Non-pigmented ciliary epithelial cell (primary cell): ENCODE measurements around the gene BLACAT1.

Experiments used
- DNase-seq: peaks from one replicate; pipeline ENCODE4 v3.0.0-alpha.2; 2010; ENCODE audit warnings: low read depth

BLACAT1 gene

DNA sequence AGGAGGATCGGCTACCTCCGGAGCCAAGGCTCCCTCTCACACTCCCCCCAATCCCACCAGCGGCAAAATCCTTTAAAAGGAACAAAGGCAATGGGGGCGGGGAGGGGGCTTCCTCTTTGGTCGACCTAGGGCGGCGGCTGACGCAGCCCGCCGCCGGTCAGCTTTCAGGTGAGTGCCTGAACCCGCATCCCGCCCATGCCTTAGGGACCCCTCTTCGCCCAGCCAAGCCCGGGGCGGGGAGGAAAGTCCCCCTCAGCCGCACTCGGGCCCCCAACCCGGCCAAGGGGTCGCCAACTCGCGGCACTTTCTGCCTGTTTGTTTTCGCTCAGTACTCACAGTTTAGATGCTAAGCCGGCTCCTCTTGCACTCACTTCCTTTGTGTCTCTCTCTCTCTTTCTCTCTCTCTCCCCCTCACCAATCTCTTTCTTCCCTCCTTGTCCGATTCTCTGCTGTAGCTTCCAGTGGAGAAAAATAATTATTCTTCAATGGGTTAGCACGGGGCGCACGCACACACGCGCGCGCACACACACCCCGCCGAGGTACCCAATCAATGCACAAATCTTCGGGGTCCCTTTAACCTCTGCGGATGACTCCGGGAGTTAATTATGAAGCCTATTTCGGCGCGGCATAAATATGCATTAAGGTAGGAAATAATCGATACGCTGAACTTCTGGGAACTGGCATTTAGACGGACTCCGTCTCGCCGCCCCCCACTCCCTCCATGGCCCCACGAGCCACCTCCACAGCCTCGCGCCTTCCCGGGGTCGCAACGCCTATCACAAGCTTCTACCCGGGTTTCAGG is at the start of gene BLACAT1:
Gene BLACAT1, minus strand, starts transcription at position 465 of the 802 bp plus-strand sequence.
- no peak for DNase-seq

DNA sequence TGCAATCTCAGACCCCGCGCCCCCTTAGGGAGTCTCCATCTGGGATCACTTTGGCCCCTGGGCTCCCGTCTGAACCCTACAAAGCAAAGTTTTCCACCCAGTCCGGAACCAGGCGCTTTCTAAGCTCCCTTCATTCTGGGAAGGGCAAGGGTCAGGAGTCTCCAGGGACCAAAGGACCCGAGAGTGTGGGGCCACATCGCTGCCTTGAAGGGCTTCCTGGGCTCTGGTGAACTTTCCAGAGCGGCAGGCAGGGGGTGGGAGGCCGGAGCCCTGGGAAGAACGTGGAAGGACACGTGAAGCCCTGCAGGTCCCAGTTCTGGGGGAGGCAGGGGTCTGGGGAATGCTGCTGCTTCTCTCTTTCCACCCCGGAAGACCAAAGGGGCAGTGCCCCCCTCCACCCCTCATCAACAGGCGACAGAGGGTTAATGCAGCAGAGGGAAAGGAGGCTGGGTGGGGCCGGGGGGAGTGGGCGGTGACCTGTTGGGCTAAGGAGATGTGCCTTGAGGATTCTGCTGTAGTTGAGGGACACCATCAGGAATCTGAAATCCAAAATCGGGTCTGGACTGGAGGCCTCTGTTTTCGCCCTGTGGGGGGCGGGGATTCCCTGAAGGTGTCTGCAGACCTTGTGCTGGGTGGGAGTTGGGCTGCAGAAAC is 49.4 kb upstream of the BLACAT1 start:
- no peak for DNase-seq

DNA sequence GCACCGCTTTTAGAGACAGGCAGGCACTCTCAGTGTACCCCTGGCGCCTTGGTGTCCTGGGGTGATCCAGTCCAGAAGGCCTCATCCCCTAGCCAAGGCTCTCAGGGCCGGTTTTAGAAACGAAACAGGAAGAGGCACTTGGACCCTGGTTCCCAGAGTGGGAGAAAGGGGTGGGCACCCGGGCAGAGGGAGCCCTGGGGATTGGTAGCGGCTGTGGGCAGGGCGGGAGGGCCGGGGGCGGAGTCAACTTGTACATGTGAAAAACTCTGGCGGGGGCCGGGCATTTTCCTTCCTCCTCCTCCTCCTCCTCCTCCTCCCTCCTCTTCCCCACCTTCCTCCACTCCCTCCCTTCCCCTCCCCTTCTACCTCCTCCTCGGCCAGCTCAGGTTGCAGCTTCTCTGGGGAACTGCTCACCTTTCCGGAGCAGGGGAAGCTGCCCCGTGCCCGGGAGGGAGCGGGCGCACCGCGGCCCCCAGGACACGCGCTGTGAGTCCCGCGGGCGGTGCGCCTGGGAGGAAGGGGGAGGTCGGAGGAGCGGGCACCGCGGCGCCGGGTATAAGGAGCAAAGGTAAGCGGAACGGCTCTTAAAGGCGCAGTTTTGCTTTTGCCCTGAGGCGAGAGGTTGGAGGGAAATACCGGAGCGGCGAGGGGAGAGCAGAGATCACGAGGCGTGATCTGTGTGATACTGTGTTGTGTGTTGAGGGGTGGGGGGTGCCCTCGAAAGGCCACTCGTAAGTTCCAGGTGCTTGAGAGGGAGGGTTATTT is 48.6 kb upstream of the BLACAT1 start, which contains the start of gene CDK18:
Gene CDK18, plus strand, starts transcription at position 359 of the 765 bp plus-strand sequence. CDS start 18,499 bp downstream, outside the sequence.
- DNase-seq: no peak

DNA sequence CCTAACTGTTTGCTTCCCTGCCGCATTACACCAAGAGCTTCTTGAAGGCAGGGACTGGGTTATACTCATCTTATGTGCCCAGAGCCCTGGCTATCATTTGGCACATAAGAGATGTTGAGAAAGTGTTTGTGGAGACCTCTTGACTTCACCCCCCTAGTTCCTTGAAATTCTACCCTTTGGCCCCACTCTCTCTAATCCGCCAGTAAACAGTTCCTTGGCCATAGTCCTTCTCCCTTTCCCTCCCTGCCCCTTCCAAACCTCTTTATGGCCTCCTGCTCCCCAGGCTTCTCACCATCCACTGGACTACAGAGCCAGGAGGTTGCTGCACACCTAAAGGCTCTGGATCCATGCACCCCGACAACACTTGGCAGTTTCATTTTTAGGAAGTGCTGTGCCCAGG is 47.1 kb upstream of the BLACAT1 start:
- no peak for DNase-seq

DNA sequence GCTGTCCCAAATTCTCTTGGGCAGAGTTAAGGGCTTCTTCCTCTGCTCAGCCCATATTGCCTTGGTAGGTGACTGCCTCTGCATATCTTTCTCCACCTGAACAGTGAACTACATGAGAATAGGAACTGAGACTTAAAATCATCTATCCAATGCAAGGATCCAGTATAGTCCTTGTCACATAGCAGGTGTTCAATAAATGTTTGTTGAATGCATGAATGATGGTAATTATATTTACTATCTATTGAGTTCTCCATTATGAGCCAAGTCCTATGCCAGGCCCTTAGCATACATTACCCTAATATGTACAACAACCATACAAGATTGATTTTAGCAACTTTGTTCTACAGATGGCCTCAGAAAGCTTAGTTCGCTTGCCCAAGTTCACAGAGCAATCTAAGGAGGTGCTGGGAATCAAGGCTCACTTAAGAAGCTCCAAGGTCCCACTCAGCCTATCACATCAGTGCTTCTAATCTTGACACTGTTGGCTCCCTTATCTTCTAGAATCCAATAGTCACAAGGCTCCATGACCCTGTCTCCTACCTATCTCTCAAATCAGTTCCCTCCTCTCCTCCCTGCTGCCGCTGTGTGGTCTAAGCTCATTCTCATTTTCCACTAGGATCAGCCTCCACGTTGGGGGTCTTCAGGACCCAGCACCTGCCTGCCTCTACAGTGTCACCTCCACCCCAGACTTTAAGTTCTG is 46.4 kb upstream of the BLACAT1 start:
- DNase-seq: no peak

DNA sequence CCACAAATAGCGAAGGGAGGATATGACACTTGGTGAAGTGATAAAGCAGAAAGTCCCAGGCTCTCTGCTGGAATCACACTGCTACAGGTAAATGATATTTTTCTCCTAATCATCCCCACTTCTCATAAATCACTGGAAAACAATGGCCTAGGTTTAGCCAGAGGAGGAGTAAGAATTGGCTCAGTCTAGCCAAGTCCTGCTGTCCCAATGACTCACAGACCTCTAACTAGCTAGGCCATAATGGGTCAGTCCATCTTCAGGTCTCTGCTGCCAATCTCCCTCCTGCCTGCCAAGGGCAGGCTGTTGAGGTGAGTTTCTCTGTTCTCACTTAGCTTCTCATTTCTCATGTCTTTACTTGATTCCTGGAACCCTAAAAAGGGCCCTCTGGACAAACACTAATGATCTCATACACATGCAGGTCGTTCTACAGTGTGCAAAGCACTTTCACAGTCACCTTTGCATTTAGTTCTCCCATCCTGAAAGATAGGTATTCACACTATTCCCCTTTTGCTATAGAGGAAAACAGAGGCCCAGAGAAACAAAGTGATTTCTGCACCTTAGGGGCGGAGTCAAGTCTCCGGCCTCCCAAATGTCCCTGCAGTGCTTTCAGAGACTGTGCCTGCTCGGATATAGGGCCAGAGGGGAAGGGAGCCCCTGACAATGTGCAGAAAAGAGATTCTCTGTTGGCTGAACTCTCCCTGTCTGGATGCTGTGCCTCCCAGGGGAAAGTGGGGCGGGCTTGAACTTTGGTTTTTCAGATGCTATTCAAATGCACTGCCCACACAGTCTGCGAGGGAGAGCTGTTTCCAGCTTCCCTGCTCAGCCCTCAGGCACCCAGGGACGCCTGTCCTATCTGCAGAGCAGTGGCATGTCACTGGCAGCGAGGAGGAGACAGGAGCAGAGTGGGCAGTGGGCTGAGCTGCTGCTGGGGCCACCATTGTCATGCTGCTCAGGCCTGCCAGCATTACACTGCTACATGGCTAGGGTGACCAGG is 44.7 kb upstream of the BLACAT1 start:
- DNase-seq: no peak

DNA sequence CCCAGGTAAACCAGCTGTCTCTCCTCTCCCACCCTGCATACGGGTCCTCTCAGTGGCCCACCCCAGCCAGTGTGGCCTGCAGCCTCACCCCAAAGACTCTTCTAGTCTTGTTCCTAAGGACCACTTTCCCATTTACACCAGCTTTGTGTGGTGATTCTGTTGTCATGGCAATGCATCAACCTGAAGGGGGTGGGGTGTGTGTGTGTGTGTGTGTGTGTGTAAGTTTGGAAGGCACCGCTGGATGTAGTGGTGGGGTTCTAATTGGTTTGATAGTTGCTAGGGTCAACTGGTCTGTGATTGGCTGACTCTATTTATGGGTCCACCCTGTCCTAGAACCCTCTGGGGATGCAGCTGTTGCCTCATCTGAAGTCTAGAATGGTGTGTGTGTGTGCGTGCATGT is 43.9 kb upstream of the BLACAT1 start:
- DNase-seq: no peak

DNA sequence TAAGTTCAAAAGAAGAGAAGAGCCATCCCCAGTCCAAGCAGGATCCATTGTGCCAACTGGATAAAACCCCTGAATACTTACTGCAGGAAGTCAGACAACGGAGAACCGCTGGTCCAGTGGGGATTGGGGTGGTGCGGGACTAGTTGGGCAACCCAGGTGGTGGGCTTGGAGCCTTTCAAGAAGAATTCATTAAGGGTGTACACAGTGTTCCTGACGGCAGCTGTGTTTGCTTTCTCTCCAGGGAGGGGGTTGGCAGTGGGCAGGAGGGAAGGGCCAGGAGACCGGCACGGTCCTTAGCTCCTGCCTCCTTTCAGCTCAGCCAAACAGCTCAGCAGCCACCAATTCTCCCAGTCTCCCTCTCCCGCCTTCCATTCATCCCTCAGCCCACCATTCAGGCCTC is 41.5 kb upstream of the BLACAT1 start:
- DNase-seq: no peak

DNA sequence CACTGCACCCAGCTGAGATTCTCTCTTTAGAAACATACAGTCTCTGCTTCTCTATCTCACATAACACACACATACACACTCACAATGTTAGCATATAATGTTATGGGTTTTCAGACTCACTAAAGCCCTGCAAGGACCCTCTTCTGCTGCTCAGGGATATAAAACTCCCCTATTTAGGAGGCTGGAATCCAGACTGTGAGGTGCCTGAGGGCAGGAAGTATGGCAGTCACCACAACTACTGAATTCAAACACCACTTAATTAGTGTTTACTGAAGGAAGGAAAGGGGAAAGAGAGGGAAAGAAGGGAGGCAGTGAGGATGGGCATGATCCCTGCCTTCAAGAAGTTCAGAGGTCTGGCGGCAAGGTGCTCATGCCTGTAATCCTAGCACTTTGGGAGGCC is 40.8 kb upstream of the BLACAT1 start:
- DNase-seq: no peak

DNA sequence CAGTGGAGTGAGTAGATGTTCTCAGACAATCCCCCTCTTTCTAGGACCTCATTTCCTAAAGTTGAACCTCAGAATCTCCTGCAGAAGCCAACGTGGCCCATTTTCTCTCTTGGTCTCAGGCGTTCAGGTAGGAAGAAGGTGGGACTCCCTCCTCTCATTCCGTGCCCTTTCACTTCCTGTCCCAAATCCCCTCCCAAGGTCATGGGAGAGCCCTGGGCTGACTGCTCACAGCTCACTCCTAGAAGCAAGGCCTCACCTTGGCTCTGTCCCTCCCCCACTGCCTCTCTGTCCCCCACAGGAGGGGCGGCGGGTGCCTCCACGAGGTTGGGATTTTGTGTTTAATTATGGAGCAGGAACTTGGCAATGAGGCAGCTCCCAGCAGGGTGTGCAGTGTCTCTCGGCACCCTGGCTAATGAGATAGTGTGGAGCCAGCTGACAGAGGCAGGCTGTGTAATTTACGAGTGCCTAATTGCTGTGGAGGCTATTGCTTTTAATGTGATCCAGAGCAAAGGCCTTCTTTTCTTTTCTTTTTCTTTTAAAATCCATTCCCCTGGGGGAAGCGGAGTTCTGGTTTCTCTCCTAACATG is 39.5 kb upstream of the BLACAT1 start:
- no peak for DNase-seq

DNA sequence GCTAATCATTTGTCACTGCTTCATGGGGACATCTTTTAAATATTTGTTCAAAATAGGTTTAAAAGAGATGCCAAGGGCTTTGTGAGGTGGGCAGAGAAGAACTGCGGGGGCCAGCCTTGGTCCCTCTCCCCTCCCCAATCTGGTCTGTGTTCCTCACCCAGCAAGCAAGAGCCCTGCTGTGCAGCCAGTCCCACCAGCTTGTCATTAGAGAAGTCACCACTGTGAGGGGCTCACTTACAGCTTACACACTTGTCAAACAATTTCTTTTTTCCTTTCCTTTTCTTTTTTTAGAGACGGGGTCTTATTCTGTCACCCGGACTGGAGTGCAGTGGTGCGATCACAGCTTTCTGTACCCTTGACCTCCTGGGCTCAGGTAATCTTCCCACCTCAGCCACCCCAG is 38.3 kb upstream of the BLACAT1 start:
- no peak for DNase-seq

DNA sequence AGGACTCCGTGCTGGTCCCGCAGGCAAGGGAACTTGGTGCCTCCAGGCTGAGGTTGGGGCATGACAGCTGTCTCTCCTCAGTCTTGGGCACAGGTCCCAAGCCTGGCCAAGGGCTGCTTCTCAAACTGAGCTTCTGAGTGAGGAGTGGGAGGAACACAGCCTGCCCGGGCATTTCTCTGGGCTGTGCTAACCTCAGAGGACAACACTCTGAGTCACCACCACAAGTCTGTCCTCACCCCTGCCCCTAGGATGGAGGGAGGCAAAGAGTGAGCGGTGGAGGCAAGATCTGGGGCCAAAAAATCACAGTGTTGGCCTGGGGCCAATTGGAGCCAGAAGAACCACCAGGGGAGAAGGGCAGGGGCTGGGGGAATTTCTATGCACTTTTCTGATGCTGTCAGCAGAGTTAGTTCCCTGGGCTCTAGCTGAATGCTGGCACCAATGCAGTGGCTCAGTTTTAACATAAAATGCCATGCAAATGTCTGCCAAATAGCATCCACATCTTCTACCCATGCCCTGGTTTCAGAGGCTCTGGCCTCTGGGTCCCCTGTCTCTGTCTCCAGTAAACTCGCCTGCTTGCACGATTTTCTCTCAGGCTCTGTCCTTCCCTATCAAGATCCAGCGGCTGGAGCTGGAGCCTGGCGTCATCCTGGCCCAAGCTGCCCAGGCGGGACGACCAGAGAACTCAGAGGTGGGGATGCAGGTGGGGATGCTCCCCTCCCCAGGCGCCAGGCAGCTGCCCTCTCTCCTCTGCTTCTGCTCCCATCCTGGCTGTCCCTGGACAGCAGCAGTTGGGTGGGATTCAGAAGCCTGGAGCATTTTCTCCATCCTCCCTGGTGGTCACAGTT is 37.6 kb upstream of the BLACAT1 start:
- DNase-seq: no peak

DNA sequence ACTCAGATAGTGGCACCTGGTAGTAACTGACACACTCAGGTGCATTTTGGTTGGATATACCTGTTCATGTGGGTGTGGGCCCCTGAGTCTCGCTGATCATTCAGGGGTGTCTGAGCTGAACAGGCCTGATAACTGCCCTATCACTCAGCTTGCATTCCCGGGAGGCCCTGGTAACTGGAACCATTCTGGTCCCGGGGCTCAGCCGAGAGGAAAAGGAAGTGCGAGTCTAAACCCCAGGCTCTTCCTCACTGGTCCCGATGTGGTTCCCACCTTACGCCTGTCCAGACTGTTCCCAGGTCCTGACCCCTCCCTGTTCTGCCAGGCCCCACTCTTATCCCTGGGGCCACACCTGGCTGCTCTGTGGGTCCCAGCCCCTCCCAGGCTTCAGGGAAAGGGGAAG is 36.9 kb upstream of the BLACAT1 start:
- DNase-seq: no peak

DNA sequence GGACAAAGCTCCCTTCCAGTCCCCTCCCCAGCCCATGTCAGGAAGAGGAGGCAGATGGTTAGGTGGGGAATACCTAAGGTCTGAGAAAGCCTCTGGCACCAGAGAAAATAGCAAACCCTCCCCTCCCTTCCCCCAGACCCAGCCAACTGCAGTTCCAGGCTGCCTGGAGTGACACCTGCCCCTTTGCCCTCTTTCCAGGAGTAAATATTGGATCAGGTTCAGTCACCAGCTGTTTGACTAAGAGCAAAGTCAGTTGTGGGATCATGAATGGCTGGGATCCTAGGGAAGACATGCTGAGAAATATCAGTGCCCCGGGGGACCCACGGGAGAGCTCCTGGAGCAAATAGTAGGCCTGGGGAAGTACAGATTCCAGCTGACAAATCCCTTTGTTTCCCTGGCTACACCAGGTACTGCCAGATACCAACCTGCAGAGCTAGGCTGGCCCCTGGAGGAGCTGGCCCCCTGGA is 36.4 kb upstream of the BLACAT1 start:
- no peak for DNase-seq

DNA sequence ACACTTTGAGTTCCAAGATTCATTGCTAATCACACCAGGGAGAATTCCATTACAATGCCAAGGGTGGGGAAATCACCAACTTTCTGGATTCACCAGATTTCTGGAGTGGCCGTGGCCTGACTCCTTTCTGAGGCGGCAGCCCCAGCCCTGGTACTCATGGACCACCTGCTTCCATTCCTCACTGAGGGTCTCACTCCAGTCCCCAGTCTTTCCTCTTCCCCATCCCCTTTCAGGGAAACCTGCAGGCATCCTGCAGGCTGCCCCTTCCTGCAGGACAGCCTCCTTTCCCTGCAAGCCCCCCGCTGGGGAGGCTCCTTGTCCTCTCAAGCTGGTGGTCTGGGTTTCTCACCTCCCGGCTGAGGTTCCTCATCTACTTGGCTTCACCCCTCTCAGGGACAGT is 35.9 kb upstream of the BLACAT1 start:
- no peak for DNase-seq

DNA sequence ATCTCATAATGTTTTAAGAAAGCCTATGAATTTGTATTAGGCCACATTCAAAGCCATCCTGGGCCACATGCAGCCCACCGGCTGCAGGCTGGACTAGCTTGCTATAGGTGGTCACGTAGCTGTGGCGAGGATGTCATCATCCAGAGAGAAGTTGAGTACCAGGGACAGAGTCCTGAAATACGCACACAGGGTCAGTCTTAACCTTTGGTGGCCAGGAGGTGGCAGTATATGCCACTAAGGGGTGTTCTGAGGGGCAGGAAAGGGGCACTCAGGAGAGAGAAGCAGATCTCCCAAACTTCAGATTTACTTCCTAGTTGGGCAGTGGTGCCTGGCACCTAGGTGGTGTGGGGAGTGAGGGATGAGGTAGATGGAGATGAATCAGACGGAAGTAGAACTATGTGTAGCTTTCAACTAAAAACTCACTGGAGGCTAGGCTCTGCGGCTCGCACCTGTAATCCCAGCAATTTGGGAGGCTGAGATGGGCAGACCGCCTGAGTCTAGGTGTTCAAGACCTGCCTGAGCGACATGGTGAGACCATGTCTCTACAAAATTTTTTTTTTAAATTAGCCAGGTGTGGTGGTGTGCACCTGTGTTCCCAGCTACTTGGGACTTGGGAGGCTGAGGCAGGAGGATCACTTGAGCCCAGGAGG is 32.4 kb upstream of the BLACAT1 start:
- no peak for DNase-seq

DNA sequence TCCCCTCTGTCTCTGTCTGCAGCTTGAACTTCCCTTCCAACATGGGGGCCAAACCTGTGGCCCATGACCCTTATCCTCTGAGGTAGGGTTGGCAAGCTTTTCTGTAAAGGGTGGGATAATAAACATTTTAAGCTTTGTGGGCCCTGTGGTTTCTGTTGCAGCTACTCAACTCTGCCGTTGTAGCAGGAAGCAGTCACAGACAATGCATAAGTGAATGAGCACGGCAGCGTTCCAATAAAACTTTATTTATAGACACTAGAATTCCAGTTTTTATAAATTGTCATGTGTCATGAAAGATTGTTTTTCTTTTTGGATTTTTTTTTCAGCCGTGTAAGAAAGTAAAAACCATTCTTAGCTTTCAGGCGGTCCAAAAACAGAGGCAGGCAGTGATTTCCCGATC is 30.4 kb upstream of the BLACAT1 start:
- no peak for DNase-seq

DNA sequence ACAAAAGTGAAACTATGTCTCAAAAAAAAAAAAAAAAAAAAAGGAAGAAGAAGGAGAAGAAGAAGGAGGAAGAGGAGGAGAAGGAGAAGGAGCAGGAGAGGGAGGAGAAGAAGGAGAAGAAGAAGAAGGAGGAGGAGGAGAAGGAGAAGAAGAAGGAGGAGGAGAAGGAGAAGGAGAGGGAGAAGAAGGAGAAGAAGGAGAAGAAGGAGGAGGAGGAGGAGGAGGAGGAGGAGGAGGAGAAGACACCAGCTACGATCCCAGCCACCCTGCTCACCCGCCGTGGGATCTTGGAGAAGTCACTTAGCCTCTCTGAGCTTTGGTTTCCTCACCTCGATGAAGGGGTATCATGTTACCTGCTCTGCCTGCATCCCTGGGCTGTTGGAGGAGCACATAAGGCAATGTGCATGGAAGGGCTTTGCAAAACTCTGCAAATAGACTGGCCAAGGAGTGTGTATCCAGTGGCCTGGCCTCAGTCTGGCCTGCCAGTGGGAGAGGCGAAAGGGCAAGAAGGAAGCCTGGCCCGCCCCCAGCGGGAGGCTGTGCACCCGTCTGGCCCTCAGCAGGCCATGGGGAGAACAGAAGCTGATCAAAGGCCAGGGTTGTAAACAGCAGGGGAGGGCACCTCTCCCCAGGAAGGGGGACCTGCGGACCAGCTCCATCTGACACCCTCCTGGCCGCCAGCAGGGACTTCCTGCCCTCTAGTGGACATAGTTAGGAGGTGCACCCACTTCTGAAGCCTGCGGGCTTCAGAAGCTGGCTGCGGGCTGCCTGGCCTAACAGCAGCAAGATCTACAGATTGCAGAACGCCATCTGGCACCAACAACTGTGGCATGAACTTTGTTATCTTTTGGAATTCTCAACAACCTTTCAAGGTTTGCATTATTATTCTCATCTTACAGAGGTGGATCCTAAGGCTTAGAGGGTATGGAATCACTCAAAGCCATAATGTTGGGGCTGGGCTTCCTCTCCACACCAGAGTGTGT is 29.4 kb upstream of the BLACAT1 start:
- no peak for DNase-seq
